WTC11 (cell line): ENCODE results near the gene HENMT1.

Experiments
- CTCF ChIP-seq: fragments of 200-600 bp; IDR thresholded peaks from 2 replicates; pipeline ENCODE4 v1.8.0; 2022; ENCODE audit warnings: antibody characterized with exemption
- ESRRA ChIP-seq: sonication (generic); formaldehyde crosslinking; IDR thresholded peaks from 2 replicates; pipeline ENCODE4 v1.8.1; 2022; ENCODE audit warnings: mild to moderate bottlenecking, missing genetic modification reagents, borderline replicate concordance
- JUN ChIP-seq: sonication (generic); formaldehyde crosslinking; IDR thresholded peaks from 2 replicates; pipeline ENCODE4 v1.8.0; 2023; ENCODE audit warnings: mild to moderate bottlenecking, missing genetic modification reagents
- MAX ChIP-seq: sonication (generic); formaldehyde crosslinking; IDR thresholded peaks from 2 replicates; pipeline ENCODE4 v1.8.0; 2022; ENCODE audit warnings: mild to moderate bottlenecking, missing genetic modification reagents
- NFYB ChIP-seq: sonication (generic); formaldehyde crosslinking; conservative IDR thresholded peaks from 2 replicates; pipeline ENCODE4 v1.8.0; 2022; ENCODE audit warnings: low read depth, missing genetic modification reagents
- NR1H2 ChIP-seq: sonication (generic); formaldehyde crosslinking; IDR thresholded peaks from 2 replicates; pipeline ENCODE4 v1.9.0; 2021; ENCODE audit warnings: mild to moderate bottlenecking, moderate library complexity, missing genetic modification reagents
- PREB ChIP-seq: sonication (generic); formaldehyde crosslinking; IDR thresholded peaks from 2 replicates; pipeline ENCODE4 v1.8.1; 2022; ENCODE audit warnings: mild to moderate bottlenecking, missing genetic modification reagents, moderate library complexity, borderline replicate concordance
- SP1 ChIP-seq: sonication (generic); formaldehyde crosslinking; conservative IDR thresholded peaks from 2 replicates; pipeline ENCODE4 v1.8.1; 2022; ENCODE audit warnings: missing genetic modification reagents
- TCF7 ChIP-seq: sonication (generic); formaldehyde crosslinking; IDR thresholded peaks from 2 replicates; pipeline ENCODE4 v1.8.0; 2022; ENCODE audit warnings: mild to moderate bottlenecking, low read depth, missing genetic modification reagents, moderate library complexity
- TEAD1 ChIP-seq: sonication (generic); formaldehyde crosslinking; IDR thresholded peaks from 2 replicates; pipeline ENCODE4 v1.8.0; 2022; ENCODE audit warnings: mild to moderate bottlenecking, missing genetic modification reagents
- ZNF232 ChIP-seq: sonication (generic); formaldehyde crosslinking; IDR thresholded peaks from 2 replicates; pipeline ENCODE4 v1.8.0; 2022; ENCODE audit warnings: mild to moderate bottlenecking, missing genetic modification reagents
- ZNF423 ChIP-seq: fragments of 250-450 bp; sonication (Bioruptor Pico); IDR thresholded peaks from 2 replicates; pipeline ENCODE4 v2.1.2; 2022; ENCODE audit warnings: mild to moderate bottlenecking, moderate library complexity

GRCh38 chr1:108703939-108704338 is 43.0 kb upstream of the HENMT1 start:
- TF ChIP-seq CTCF (no peak), ZNF423 (CRISPR knock-in tag) (no peak), ZNF232 (CRISPR knock-in tag) (no peak), MAX (no peak), TCF7 (no peak), TEAD1 (CRISPR knock-in tag) (no peak), PREB (no peak), ESRRA (CRISPR knock-in tag) (no peak), JUN (CRISPR knock-in tag) (no peak), NR1H2 (no peak), NFYB (CRISPR knock-in tag) (no peak), SP1 (CRISPR knock-in tag) (no peak)
